Tibial nerve (tissue), 4 donors: ENCODE results near the gene UGT1A7. TPM values are rescaled to one million over a fixed set of nuclear protein-coding genes. Genes with fewer than 3 reads are reported as not detected.
"Not testable (repeated sequence)": the region's sequence is repeated elsewhere in the genome, so short reads cannot be mapped to it uniquely, and the experiment has no call there.

ENCODE experiments used
- DNase-seq, 2 donors: peaks; one replicate each; pipeline ENCODE4 v3.0.0-alpha.2; 2019; ENCODE audit warnings: low spot score in 2 of 2
- H3K27ac ChIP-seq, 4 donors: fragments of 200-600 bp; sonication (generic) in 3 of 4; one replicate each; pipeline ENCODE4 v1.5.1; 2017 to 2019; ENCODE audit warnings: mild to moderate bottlenecking in 1 of 4
- H3K27me3 ChIP-seq, 2 donors: fragments of 200-600 bp; sonication (generic) in 1 of 2; one replicate each; pipeline versions ENCODE4 v1.5.1 to v1.6.0; 2017 to 2019
- H3K36me3 ChIP-seq, 3 donors: fragments of 200-600 bp; sonication (generic); one replicate each; pipeline ENCODE4 v1.5.1; 2018 to 2019
- H3K4me1 ChIP-seq, 4 donors: fragments of 200-600 bp; sonication (generic) in 3 of 4; one replicate each; pipeline ENCODE4 v1.5.1; 2017 to 2019
- H3K4me3 ChIP-seq, 4 donors: fragments of 200-600 bp; sonication (generic) in 3 of 4; one replicate each; pipeline ENCODE4 v1.5.1; 2017 to 2019; ENCODE audit warnings: mild to moderate bottlenecking in 1 of 4, moderate library complexity in 1 of 4
- H3K9me3 ChIP-seq, 4 donors: fragments of 200-600 bp; sonication (generic) in 3 of 4; one replicate each; pipeline ENCODE4 v1.5.1; 2017 to 2019
- EP300 ChIP-seq, 2 donors: sonication (generic); formaldehyde crosslinking; IDR thresholded peaks; one replicate each; pipeline ENCODE4 v1.6.1; 2017; ENCODE audit warnings: antibody characterized with exemption in 2 of 2, mild to moderate bottlenecking in 1 of 2
- POLR2A ChIP-seq, 2 donors: fragments of 450-650 bp; IDR thresholded peaks; one replicate each; pipeline ENCODE4 v1.6.1; 2017; ENCODE audit warnings: antibody characterized with exemption in 2 of 2, mild to moderate bottlenecking in 2 of 2, moderate library complexity in 2 of 2
- WGBS, 2 donors: methylation state at CpG; one replicate each; pipeline ENCODE4 v1.1.5; 2018; 5-methylcytosine and 5-hydroxymethylcytosine counted together
- total RNA-seq, 4 donors: library from RNA; depleted of rRNA; stranded (reverse); fragments of >200 nt; gene quantifications; one replicate each; pipeline ENCODE4 v1.1.0, GENCODE V29; 2016
- TF ChIP-seq, protein P1 (sequence below), 5 experiments: fragments of 200-600 bp in 3 of 5; fragments of 450-650 bp in 2 of 5; sonication (generic) in 3 of 5; IDR thresholded peaks; one replicate each; pipeline ENCODE4 v1.5.1; 2016 to 2019; ENCODE audit warnings: antibody characterized with exemption in 5 of 5, mild to moderate bottlenecking in 3 of 5, moderate library complexity in 2 of 5

The UGT1A7 gene
- total RNA-seq, 4 donors from 2014 or later = not detected

DNA sequence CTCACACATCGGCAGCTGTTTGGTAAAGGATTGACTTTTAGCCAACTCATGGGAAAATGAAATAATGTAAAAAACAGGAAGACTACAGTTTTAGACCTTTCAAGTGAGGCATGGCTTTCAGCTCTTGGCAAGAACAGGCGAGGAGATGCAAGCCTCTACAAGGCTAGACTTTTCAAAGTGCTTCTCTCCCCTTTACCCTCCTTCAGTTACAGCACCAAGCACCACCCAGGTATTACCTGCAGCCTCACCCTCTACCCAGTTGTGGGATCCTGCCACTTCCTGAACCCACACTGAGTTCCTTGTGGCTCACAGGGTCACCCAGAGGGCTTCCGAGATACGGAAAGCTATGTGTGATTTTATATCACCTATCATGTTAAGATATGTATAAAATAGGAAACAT lies 30.7 kb upstream of the UGT1A7 start:
- 73 to 80% methylated on average over 4 of the region's 4 CpGs for WGBS, 2 donors
- H3K27ac ChIP-seq = no peak overlapping the region
- no peak overlapping the region for H3K4me3 ChIP-seq
- TF ChIP-seq EP300 (IDR thresholded peaks at IDR 0.05) (no peak), POLR2A (IDR thresholded peaks at IDR 0.05) (no peak)
- TF ChIP-seq, protein P1, sequence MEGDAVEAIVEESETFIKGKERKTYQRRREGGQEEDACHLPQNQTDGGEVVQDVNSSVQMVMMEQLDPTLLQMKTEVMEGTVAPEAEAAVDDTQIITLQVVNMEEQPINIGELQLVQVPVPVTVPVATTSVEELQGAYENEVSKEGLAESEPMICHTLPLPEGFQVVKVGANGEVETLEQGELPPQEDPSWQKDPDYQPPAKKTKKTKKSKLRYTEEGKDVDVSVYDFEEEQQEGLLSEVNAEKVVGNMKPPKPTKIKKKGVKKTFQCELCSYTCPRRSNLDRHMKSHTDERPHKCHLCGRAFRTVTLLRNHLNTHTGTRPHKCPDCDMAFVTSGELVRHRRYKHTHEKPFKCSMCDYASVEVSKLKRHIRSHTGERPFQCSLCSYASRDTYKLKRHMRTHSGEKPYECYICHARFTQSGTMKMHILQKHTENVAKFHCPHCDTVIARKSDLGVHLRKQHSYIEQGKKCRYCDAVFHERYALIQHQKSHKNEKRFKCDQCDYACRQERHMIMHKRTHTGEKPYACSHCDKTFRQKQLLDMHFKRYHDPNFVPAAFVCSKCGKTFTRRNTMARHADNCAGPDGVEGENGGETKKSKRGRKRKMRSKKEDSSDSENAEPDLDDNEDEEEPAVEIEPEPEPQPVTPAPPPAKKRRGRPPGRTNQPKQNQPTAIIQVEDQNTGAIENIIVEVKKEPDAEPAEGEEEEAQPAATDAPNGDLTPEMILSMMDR (IDR thresholded peaks at IDR 0.05) = no peak
- no peaks in the 10 kb centered on the region for H3K36me3 ChIP-seq
- H3K9me3 ChIP-seq = peaks cover 0 to 10% (median 0%) of the 10 kb centered on the region in 4 donors
- no peaks in the 10 kb centered on the region for H3K27me3 ChIP-seq
- no peaks in the 10 kb centered on the region for H3K4me1 ChIP-seq
- DNase-seq = no peak

DNA sequence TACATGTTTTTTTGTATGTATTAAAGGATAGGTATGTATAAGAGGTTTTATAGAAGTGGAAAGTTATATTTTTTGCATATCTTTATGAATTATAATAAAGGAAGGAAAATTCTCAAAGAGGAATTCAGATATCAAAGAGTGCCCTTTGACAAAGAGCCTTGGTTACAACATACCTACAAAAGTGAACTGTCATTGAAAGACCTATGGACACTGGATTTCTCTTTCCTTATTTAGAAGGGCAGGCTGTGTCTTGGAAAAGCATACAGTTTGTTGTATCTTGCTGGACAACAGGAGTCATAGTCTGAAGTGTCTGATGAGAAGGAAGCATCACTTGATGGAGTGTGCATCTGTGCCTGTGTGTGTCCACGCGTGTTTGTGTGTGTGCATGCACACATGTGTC lies 30.3 kb upstream of the UGT1A7 start:
- H3K27ac ChIP-seq = no peak overlapping the region
- H3K27me3 ChIP-seq = no peaks in the 10 kb centered on the region
- peaks cover 0 to 6% (median 0%) of the 10 kb centered on the region in 4 donors for H3K9me3 ChIP-seq
- H3K4me1 ChIP-seq = no peaks in the 10 kb centered on the region
- 89 to 98% methylated on average over 2 of the region's 2 CpGs for WGBS, 2 donors
- no peak for TF ChIP-seq EP300 (IDR thresholded peaks at IDR 0.05)
- TF ChIP-seq, protein P1 (IDR thresholded peaks at IDR 0.05) = no peak
- no peak for TF ChIP-seq POLR2A (IDR thresholded peaks at IDR 0.05)
- H3K36me3 ChIP-seq = no peaks in the 10 kb centered on the region
- DNase-seq = no peak
- no peak overlapping the region for H3K4me3 ChIP-seq

DNA sequence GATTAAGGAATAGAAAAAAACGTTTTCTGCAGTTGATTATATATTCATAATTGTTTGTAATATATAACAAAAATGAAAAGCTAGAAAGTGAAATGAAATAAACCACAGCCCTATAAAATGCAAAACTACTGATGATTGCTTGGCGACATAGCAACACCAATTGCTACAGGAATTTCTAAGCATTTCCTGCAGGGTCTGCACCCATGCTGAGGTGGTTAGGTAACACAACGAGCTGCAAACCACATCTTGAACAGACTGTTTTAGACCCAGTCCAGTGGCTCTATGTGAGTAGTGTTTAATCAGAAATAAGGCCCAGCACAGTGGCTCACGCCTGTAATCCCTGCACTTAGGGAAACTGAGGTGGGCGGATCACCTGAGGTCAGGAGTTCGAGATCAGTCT lies 27.2 kb upstream of the UGT1A7 start:
- Histone ChIP-seq H3K27me3 (no peaks in the 10 kb centered on the region), H3K4me1 (no peaks in the 10 kb centered on the region), H3K36me3 (no peaks in the 10 kb centered on the region), H3K27ac (no peak overlapping the region), H3K4me3 (no peak overlapping the region), H3K9me3 (no peaks in the 10 kb centered on the region)
- WGBS, 2 donors = 62 to 68% methylated on average over 6 of the region's 6 CpGs
- DNase-seq = no peak
- no peak for TF ChIP-seq EP300 (IDR thresholded peaks at IDR 0.05)
- TF ChIP-seq, protein P1 (IDR thresholded peaks at IDR 0.05) = no peak
- no peak for TF ChIP-seq POLR2A (IDR thresholded peaks at IDR 0.05)

DNA sequence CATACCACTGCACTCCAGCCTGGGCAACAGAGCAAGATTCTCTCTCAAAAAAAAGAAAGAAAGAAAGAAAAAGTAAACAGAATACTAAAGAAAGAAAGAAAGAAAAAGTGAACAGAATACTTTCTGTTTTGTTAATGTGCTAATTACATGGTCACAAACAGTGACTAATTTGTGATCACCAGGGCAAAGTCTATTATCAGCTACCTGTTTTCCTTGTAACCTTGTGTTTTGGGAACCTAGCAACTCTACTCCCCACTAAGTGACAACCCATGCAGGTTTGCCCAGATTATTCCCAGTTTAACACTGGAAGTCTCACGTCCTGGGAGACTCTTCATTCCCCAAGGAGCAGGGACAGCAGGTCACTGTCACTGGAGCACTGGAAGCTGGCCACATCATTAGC lies 26.7 kb upstream of the UGT1A7 start:
- TF ChIP-seq, protein P1 (IDR thresholded peaks at IDR 0.05) = no peak
- TF ChIP-seq EP300 (IDR thresholded peaks at IDR 0.05) = no peak
- no peak for TF ChIP-seq POLR2A (IDR thresholded peaks at IDR 0.05)
- H3K4me1 ChIP-seq = no peaks in the 10 kb centered on the region
- 50 to 63% methylated on average over 1 of the region's 1 CpG for WGBS, 2 donors

DNA sequence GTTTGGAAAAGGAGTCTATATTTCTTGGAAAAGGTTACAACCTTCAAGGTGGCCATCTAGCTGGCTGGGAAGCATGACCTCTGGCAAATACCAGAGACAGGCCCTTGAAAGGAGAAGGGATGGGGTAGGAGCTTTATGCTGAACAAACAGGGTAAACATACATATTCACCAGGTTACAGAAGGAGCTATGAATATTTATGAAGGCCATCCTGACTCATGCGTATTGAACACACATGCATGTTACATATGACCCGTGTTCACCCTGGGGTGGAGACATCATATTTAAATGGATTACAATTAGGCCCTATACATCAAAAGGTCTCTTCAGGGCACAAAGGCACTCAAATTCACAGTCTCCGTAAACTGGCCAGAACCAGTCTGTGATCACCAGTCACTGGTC lies 25.8 kb upstream of the UGT1A7 start:
- not testable (repeated sequence) for DNase-seq, H3K4me1 ChIP-seq, H3K4me3 ChIP-seq, H3K9me3 ChIP-seq, H3K27me3 ChIP-seq, H3K36me3 ChIP-seq, H3K27ac ChIP-seq
- 92 to 93% methylated on average over 3 of the region's 3 CpGs for WGBS, 2 donors

More for the DNA sequence above, 26.7 kb upstream of the UGT1A7 start:
- H3K27ac ChIP-seq = no peak overlapping the region
- DNase-seq = no peak
- H3K4me3 ChIP-seq = no peak overlapping the region
- no peaks in the 10 kb centered on the region for H3K27me3 ChIP-seq
- no peaks in the 10 kb centered on the region for H3K9me3 ChIP-seq
- no peaks in the 10 kb centered on the region for H3K36me3 ChIP-seq

DNA sequence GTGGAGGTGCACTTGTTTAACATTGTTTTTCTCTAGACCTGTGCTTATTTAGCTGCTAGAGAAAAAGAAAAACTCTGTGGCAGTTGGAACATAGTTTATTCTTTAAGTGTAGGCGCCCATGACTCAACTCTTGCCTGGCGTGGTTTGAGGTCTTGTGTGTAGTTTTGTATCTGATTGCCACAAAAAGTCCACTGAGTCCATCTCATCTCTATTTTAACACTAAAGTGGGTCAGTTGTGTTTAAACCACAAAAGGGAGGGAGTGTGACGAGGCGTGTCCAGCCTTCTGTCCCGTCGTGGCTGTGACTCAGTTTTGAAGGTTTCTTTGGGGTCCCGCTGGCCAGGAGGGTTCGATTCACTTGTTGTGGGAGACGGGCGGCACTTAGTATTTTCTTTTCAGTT lies 25.3 kb upstream of the UGT1A7 start:
- H3K27me3 ChIP-seq = no peaks in the 10 kb centered on the region
- no peaks in the 10 kb centered on the region for H3K36me3 ChIP-seq
- 86 to 91% methylated on average over 10 of the region's 10 CpGs for WGBS, 2 donors
- DNase-seq = no peak
- TF ChIP-seq EP300 (IDR thresholded peaks at IDR 0.05) (no peak), POLR2A (IDR thresholded peaks at IDR 0.05) (no peak)
- TF ChIP-seq, protein P1 (IDR thresholded peaks at IDR 0.05) = no peak
- no peaks in the 10 kb centered on the region for H3K4me1 ChIP-seq
- H3K4me3 ChIP-seq = no peak overlapping the region
- no peaks in the 10 kb centered on the region for H3K9me3 ChIP-seq
- H3K27ac ChIP-seq = no peak overlapping the region
